GM19397 (cell line): ENCODE measurements around the gene ELAVL3.
A peak's percentile ranks its signal among the peaks of the same experiment; 100 is the strongest.

ENCODE experiments used
- ATAC-seq: cut with Tn5 transposase; IDR thresholded peaks from one replicate; pipeline ENCODE4 v1.9.1; 2021; ENCODE audit warnings: mild to moderate bottlenecking, moderate library complexity; ENCODE audit not compliant: unreplicated experiment

Gene ELAVL3

DNA sequence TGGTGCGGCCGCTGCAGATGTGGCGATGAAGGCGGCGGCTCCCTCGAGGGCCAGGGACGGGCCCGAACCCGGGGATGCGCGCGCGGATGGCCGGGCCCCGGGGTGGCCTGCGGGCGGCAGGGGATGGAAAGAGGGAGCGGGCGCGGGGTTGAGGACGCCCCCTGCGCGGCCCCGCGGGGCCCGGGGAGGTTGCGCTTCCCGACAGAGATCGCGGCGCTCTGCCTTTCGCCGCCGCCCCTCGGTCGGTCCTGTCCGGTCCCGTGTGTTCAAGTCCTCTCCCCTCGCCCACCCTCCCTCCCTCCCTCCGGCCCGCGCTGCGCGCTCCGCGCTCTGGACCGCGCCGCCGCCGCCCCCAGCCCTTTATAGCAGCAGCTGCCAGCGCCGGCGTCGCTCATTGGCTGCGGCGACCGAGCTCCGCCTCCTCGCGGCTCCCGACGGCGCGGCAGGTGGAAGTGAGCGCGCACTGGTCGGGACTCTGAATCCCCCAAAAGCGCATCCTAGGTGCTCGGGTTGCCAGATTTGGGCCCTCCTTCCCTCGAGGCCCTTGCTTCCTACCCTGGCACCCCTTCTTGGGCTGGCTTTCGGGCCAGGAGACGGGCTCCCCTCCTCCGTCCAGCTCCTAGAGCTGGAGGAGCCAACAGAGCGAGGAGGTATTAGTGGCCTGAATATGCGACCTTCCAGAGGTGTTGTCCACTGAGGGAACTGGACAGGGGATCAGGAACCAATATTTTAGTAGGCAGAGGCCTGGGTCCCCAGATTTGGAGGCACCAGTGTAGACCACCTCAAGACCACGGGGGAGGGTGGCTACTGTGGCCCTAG lies at the start of gene ELAVL3:
ELAVL3 (minus strand) TSS at position 332 of the 819 bp plus-strand sequence. CDS start 438 bp downstream, outside the sequence.
- no peak for ATAC-seq

DNA sequence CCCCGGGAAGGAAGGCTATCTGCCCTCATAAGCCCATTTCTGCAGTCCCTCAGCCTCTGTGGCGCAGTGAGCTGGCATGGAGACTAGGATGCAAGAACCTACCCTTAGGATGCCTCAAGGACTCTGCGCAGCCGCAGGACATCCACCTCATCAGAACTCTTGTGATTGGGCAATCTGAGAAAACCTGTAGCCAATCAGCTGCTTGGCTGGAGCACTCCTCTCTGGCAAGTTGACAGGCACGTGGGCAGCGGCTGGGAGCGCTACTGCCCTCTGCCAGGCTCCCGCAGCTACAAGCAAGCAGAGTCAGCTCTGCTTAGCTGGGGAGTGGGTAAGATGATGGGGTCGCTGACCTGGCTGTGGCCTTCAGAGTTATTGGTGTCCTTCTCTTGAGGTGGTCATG lies 49.6 kb upstream of the ELAVL3 start:
- ATAC-seq: no peak

DNA sequence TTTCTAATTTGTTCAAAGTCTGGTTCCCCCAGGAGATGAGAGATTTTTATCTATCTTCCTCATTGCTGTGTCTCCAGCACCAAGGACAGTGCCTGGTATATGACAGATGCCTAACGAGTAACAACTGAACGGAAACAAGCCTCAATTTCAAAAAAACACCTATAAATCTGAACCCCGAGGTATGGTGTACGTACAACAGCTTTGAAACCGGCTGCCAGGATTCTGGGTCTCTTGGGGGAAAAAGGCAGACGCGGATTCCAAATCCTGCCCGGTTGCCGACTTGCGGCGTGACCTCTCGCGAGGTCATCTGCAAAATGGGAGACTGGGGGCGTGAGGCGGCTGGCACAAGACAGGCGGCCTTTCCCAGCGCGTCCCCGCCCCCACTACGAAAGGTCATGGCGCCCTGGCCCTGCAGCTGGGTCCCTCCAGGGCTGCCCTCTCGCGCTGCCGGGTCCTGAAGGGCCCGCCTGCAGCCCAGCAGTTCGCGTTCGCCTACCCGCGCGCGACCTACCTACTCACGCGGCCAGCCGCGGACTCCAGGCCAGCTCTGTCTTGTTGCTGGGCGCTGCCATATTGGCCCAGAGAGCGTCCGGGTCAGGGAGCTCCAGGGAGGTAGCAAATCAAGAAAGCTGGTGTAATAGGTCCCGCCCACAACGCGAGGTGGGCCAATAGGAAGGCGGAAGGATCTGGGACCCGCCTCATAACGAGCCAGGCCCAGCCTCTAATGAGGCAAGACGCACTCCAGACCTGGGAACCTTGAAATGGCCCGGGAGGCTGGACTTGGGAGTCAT lies 47.9 kb upstream of the ELAVL3 start, which contains the start of gene ECSIT:
ECSIT (minus strand) TSS at position 584 of the 791 bp plus-strand sequence. CDS start 9,964 bp downstream, outside the sequence.
- peak; percentile 95 for ATAC-seq

DNA sequence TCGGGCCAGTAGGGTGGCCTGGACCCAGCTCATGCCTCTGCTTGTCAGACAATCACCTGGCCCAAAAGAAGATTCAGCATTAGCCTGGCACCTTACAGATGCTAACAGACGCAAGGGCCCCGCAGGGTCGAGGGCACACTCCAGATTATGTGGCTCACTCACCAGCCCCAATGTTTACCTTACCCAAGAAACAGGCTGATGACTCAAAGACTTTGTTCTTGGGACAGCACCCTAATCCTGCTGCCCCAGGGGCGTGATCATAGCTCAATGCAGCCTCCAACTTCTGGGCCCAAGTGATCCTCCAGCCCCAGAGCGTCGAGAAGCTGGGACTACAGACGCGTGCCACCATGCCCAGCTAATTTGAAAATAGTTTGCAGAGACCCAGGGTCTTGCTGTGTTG lies 38.3 kb upstream of the ELAVL3 start:
- no peak for ATAC-seq

DNA sequence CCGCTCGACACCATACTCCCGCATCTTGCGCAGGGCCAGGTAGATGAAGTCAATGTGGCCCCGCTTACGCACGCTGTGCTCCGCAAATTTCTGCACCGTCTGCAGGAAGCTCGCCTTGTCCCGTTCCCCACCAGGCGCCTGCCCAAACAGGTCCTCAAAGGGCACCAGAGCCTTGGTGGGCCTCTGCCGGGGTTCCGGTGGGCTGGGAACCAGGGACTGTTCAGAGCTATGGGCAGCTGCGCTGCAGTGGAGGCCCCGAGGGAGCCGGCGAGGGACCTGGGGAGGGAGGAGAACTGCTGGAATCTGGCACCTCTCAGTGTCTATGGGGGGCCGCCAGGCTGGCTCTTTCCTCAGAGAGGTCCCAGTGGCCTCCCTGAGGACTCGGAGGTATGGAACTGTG lies 33.1 kb upstream of the ELAVL3 start:
- no peak for ATAC-seq

DNA sequence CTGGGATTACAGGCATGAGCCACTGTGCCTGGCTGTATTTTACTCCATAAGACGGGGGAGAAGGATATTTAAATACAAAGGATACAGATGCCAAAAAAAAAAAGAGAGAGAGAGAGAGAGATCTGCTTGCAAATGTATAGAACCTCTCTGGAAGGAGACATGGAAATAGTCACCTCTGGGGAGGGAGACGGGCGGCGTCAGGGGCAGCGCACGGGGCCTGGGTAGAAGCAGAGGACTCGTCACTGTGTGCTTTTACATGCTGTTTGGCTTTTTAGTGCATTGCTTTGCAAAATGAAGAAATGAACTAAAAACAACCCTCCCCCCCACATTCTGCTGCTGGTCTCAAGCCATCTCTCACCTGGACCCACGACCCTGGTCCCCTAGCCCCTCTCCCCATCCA lies 29.6 kb upstream of the ELAVL3 start:
- ATAC-seq: no peak

DNA sequence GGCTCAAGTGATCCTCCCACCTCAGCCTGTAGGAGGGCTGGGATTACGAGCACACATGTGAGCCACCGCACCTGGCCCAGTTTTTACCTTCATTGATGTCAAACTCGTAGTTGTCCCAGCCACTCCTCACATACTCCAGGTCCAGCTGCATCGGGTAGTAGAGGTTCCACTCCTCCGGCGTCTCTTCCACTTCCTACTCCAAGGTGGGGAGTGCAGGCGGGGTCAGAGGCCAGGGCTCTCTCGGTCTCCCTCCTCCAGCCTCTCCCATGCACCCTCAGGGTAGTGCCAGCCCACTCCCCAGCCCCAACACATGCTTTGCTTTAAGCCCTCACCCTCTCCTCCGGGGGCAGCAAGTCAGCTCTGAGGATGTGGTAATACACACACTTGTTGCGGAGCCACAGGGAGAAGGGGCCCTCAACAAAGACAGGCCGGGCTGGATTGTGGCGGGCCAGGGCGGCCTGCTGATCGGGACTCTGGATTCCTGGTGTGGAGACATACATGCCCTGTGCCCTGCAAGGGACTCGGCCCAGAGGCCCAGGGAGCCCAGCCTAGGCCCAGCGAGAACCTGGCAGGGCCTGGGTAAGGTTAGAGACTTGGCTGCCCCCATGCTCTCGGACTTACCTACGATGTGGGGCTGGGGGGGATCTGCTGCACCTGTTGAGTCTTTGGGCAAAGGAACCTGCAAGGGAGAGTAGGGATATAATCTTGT lies 26.7 kb upstream of the ELAVL3 start:
- no peak for ATAC-seq

DNA sequence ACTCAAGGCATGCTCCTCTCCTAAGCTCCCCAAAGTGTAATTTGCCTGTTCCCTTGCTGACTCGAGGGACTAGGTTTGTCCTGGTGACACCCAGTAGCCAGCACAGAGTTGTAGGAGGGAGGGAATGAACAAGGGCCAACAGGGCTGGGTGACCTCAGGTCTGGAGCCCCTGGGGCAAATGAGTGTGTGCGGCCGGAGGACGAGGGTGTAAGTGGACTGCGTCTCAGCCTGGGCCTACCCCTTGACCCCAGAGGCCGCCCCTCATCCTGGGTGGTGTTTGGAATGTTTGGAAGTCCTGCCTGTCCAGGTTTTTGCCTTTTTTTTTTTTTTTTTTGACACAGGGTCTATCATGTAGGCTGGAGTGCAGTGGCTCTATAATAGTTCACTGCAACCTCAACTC lies 26.1 kb upstream of the ELAVL3 start:
- ATAC-seq: no peak

DNA sequence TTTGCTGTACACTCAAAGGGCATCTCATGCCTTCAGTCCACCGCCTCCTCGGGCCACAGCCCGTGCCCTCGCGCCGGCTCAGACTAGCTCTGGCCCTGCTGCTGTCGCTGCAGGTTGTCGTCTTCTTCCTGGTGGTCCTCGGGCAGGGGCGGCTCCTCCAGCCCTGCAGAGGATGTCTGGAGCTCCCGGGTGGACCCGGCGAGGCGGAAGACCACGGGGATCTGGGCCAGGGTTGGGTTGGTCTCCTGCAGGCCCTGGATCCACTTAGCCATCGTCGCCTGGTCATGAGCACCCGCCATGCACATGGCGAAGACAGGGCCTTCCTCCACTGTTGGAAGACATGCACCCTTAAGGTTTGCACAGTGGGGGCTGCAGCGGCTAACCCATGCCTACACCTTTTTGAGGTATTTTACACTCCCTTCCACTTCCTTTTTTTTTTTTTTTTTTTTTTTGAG lies 25.3 kb upstream of the ELAVL3 start:
- ATAC-seq: peak; percentile 19

DNA sequence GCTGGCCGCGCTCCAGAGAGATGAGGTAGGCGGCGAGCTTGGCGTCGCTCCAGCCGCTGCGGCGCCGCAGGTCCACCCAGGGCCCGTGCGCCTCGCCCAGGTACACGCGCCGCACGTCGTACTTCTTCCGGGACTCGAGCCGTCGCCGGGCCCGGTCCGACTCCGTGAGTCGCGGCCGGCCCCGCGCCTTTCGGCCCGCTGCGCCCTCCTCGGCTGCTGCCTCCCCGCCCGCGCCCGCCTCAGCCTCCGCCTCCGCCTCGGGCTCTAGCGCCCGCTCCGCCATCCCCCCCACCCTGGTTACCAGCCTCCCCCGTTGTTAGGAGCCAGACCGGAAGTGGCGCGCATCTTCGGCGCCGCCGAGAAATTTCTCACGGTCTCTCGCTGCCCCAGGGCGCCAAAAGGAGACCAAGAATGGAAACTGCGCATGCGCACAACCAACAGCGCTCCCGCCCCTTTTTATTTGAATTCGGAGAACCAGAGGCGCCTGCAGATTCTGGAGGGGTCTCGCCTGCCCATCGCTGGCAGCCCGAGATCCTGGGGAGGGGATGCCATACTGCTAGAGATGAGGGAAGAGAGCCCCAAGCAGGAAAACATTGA lies 24.8 kb upstream of the ELAVL3 start, which contains the start of gene ZNF653:
ZNF653 (minus strand) TSS at position 336 of the 597 bp plus-strand sequence; CDS start at position 283, 53 bp downstream.
- peak; percentile 59 for ATAC-seq

DNA sequence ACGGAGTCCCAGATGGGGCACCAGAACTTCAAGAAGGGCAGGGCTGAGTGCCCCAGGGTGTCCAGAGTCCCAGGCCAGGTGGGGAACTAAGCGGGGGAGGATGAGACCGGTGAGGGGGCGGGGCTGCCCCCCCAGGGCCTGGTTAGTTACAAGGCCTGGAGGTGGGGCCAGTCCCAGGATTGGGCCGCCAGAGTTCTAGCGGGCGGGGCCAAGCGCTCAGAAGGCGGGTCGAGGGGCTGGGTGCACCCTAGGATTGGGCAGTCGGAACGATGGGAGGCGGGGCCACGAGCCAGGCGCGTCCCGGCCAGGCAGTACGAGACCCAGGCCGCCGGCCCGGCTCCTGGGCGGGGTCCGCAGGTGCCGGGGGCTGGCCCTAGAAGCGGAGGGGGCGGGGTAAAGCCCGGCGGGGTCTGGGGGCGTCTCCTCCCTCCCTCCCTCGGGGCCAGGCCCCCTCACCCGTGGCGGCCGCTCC lies 24.2 kb upstream of the ELAVL3 start:
- ATAC-seq: peak; percentile 84

DNA sequence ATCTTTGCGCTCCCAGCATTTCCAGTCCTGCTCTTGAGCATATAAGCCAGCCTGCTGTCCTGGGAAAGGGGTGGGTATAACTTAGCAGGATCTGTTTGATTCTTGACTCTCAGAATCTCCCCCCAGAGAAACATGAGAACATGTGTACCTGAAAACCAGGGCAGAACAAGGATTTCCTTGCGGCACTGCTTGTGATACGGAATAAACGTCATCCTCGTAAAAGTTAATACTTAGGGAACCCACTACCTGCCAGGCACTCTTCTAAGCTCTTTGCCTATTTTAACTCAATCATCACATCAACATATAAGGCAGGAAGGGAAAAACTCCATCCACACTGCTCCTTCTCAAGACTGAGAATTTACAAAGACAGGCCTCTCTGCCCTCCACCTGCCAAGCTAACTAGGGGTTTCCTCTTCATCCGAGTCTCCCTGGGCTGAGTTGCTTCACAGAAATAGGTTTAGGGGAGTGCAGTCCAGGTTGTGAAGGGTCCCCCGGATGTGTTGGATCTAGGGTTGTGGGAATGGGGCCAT lies 23.7 kb upstream of the ELAVL3 start:
- no peak for ATAC-seq

DNA sequence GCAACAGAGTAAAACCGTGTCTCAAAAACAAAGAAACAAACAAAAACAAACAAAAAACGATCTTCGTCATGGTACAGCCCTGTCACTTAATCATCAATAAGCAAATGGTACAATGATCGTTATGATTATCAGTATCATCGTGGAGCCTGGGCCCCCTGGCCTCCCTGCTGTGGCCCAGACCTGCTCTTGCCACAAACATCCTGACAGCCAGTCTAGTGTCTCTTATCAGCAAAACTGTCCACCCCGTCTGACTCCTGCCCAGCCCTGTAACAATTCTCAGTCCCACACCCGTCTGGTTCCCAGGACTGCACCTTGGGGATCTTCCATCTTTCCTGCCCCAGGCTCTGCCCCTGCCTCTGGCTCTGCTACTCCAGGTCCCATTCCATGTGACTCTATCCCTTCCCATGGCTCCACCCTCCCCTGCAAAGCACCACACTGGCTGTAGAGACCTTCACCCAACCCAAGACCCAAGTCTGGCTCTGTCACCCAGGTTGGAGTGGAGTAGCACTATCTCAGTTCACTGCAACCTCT lies 19.1 kb upstream of the ELAVL3 start:
- no peak for ATAC-seq

DNA sequence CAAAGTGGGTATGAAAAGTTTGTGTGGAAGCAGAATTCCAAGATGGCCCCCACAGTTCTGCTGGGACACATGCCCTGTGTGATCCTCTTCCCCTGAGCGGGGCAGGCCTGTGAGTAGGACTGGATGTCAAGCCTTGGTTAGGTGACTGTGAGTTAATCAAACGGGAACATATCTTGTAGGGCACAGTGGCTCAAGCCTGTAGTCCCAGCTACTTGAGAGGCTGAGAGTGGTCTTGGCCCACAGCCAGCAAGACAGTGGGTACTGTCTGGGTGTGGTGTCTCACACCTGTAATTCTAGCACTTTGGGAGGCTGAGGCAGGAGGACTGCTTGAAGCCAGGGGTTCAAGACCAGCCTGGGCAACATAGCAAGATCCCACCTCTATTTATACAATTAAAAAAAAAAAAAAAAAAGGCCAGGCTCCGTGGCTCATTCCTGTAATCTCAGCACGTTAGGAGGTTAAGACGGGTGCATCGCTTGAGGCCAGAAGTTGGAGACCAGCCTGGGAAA lies 18.4 kb upstream of the ELAVL3 start:
- no peak for ATAC-seq

DNA sequence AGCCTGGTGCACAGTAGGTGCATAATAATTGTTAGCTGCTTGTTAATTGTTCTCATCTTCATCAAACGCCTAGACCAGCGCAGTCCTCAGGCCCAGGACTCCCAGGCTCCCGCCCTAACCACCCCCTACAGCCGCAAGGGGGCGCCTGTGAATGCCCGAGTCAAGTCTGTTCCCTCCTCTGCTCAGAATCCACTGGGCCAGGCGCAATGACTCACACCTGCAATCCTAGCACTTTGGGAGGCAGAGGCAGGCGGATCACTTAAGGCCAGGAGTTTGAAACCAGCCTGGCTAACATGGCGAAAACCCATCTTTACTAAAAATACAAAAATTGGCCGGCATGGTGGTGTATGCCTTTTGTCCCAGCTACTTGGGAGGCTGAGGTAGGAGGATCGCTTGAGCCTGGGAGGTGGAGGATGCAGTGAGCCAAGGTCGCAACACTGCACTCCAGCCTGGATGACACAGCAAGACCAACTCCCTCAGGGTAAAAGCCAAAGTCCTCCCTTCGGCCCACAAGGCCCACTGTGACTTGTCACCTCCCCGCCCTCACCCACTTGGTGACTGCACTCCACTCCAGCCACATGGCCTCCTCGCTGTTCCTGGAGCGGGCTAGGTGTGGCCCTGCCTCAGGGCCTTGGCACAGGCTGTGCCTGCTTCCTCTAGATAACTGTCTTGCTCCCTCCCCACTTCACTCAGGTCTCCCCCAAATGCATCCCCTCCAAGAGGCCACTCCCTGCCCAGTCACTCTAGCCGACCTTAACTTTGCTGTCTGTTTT lies 15.7 kb upstream of the ELAVL3 start:
- ATAC-seq: no peak

DNA sequence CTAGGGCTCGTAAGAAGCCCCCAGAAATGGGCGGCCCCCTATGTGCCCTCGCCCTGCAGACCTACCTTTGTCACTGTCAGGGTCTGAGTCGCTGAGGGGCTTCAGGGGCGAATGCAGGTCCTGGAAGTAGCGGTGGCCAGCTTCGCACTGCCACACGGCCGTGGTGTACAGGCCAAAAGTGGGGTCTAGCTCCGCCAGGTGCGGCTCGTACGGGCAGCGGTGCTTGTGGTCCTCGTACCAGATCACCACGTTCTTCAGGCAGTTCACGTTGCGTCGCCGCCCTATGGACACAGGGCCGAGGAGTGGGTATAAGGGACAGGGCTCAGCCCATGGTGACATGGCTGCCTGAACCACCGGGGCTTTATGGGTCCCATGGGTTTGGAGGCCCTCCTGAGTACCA lies 15.0 kb upstream of the ELAVL3 start:
- ATAC-seq: no peak

DNA sequence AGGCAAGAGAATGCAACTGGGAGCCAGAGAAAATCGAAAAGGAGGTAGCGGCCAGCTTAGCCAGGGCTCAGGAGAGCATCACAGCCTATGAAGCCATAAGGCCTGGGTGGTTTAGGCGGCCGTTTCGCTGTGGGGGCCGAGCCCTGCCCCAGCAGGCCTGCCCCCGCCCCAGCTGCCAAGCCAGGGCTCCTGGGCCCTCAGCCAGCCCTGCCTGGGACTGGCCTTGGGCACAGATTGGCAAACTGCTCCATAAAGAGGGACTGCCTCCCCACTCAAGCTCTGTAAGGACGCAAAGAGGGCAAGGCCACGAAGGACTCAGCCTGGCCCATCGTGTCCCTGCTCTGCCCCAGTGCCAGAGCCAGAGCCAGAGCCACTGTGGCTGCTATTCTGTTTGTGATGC lies 14.6 kb upstream of the ELAVL3 start:
- ATAC-seq: no peak

DNA sequence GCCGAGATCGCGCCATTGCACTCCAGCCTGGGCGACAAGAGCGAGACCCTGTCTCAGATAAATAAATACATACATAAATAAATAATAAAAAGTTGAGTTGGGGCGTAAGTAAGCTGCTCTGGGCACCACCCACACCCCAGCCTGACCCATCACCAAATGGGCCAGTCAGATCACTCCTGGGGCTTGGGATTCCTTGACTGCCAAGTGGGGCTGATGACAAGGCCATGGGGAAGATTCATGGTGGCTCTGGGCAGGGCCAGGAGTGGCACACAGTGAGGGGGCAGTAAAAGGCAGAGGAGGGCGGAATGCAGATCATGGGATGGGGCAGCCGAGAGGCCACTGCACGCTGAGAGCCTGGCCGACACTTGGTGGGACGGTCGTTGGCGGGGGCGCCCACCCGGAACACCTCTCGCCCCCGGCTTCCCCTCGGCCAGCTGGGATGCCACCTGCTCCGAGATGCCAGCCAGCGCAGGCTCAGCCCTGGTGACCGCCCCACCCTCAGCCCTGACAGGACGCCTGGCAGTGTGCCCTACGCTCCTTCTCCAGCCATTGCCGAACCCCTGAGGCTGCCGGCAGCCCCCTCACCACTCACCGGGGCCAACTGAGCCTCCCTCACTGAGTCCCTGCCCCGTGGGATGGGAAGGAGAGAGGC lies 13.9 kb upstream of the ELAVL3 start:
- ATAC-seq: no peak

DNA sequence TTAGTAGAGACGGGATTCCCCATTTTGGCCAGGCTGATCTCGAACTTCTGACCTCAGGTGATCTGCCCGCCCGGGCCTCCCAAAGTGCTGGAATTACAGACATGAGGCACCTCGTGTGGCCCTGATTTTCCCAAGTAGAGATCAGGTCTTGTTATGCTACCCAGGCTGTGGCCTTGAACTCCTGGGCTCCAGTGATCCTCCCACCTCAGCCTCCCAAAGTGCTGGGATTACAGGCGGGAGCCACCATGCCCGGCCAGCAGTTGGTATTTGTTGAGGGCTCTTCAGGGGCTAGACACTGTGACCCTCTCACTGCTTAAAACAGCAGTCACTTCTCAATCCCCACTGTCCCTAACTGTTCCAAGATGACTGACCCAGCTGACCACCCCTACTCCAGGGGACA lies 8.5 kb upstream of the ELAVL3 start:
- no peak for ATAC-seq
